ENCODE results near the gene LAPTM5.
"Not testable (repeated sequence)": the region's sequence is repeated elsewhere in the genome, so short reads cannot be mapped to it uniquely, and the experiment has no call there.

LAPTM5 gene

DNA sequence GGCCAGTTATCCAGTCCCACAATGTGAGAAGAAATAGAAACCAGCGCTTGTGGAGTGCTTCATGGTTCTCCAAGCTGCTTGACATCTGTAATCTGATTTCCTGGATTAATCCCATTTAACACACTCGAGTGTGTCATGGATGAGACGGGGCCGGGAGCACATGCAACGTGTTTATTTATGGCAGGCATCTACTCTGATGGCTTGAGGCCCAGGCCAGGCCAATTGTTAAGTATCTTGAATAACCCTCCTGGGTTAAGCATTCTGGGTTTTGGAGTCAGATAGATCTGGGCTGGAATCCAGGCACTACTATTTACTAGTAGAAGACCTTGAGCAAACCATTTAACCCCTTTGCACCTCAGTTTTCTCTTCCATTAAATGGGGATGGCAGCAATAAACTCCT lies 37.5 kb upstream of the LAPTM5 start:
- Histone ChIP-seq H3K4me1 (ENCODE audit: control insufficient read depth in 1 of 2, insufficient read depth in 2 of 2, low read length in 2 of 2) (peaks cover 6 to 14% of the 10 kb centered on the region in 2 donors), H3K27me3 (ENCODE audit: control insufficient read depth in 1 of 2, insufficient read depth in 2 of 2, low read length in 2 of 2) (peaks cover 0 to 5% of the 10 kb centered on the region in 2 donors), H3K4me3 (ENCODE audit: low read depth in 1 of 2, low read length in 2 of 2) (no peak overlapping the region), H3K9ac (ENCODE audit: low read depth in 1 of 2, low read length in 2 of 2) (no peak overlapping the region), H3K36me3 (ENCODE audit: control insufficient read depth in 1 of 2, insufficient read depth in 2 of 2, low read length in 2 of 2) (no peaks in the 10 kb centered on the region), H3K9me3 (ENCODE audit: control insufficient read depth in 1 of 2, low read length in 2 of 2) (no peaks in the 10 kb centered on the region), H3K27ac (ENCODE audit: low read depth, low read length) (no peak overlapping the region)

DNA sequence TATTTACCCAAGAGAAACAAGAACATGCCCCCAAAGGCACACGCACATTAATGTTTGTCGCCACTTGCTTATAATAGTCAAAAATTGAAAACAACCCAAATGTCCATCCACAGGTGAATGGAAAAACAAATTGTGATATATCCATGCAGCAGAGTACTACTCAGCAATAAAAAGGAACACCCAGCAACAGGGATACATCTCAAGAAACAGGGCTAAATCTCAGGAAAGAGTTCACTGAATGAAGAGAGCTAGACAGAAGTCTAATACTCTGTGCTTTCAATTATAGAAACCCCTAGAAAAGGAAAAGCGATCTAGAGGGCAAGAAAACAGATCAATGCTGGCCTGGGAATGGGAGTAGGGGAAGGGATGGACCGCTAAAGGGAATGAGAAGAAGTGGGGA lies 36.7 kb upstream of the LAPTM5 start:
- H3K9me3 ChIP-seq (ENCODE audit: control insufficient read depth in 1 of 2, low read length in 2 of 2): no peaks in the 10 kb centered on the region
- peaks cover 0 to 5% of the 10 kb centered on the region in 2 donors for H3K27me3 ChIP-seq (ENCODE audit: control insufficient read depth in 1 of 2, insufficient read depth in 2 of 2, low read length in 2 of 2)
- H3K9ac ChIP-seq (ENCODE audit: low read depth in 1 of 2, low read length in 2 of 2): no peak overlapping the region
- H3K36me3 ChIP-seq (ENCODE audit: control insufficient read depth in 1 of 2, insufficient read depth in 2 of 2, low read length in 2 of 2): no peaks in the 10 kb centered on the region
- H3K4me3 ChIP-seq (ENCODE audit: low read depth in 1 of 2, low read length in 2 of 2): no peak overlapping the region
- no peak overlapping the region for H3K27ac ChIP-seq (ENCODE audit: low read depth, low read length)
- H3K4me1 ChIP-seq (ENCODE audit: control insufficient read depth in 1 of 2, insufficient read depth in 2 of 2, low read length in 2 of 2): peaks cover 6 to 12% of the 10 kb centered on the region in 2 donors

DNA sequence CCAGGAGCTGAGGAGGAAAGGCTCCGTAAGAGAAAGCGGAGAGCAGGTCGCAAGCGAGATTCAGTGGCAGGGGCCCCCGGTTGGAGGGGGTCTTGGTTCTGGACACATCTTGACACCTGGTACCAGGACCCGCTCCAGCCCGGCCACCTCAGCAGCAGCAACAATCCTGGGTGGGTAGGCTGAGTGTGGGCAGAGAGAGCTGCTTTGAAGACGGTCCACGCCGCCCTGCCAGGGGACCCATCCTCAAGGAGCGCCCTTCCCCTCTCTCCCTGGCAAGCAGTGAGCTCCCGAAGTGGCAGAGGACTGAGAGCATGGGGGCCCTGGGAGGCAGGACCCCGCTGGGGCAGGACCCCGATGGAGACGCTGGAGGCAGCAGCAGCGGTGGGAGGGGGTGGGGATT lies 35.6 kb upstream of the LAPTM5 start:
- peaks cover 0 to 5% of the 10 kb centered on the region in 2 donors for H3K27me3 ChIP-seq (ENCODE audit: control insufficient read depth in 1 of 2, insufficient read depth in 2 of 2, low read length in 2 of 2)
- no peak overlapping the region for H3K9ac ChIP-seq (ENCODE audit: low read depth in 1 of 2, low read length in 2 of 2)
- no peaks in the 10 kb centered on the region for H3K36me3 ChIP-seq (ENCODE audit: control insufficient read depth in 1 of 2, insufficient read depth in 2 of 2, low read length in 2 of 2)
- H3K9me3 ChIP-seq (ENCODE audit: control insufficient read depth in 1 of 2, low read length in 2 of 2): no peaks in the 10 kb centered on the region
- no peak overlapping the region for H3K4me3 ChIP-seq (ENCODE audit: low read depth in 1 of 2, low read length in 2 of 2)
- H3K4me1 ChIP-seq (ENCODE audit: control insufficient read depth in 1 of 2, insufficient read depth in 2 of 2, low read length in 2 of 2): peaks cover 5 to 6% of the 10 kb centered on the region in 2 donors
- H3K27ac ChIP-seq (ENCODE audit: low read depth, low read length): no peak overlapping the region

DNA sequence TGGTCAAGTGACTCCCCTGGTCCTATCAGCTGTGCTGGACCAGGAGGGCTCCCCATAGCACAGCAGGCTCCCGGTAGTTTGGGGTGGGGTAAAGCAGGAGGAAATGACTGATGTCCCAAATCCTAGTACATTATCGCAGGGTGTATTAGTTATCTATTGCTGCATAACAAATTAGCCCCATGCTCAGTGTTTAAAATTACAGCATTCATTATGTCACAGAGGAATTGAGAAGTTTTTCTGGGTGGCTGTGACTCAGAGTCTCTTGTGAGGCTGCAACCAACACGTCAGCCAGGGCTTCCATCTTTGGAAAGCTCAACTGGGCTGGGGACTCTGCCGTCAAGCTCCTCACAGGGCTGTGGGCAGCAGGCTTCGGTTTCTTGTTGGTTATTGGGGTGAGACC lies 34.3 kb upstream of the LAPTM5 start:
- no peak overlapping the region for H3K9ac ChIP-seq (ENCODE audit: low read depth in 1 of 2, low read length in 2 of 2)
- H3K9me3 ChIP-seq (ENCODE audit: control insufficient read depth in 1 of 2, low read length in 2 of 2): no peaks in the 10 kb centered on the region
- no peaks in the 10 kb centered on the region for H3K36me3 ChIP-seq (ENCODE audit: control insufficient read depth in 1 of 2, insufficient read depth in 2 of 2, low read length in 2 of 2)
- H3K27ac ChIP-seq (ENCODE audit: low read depth, low read length): no peak overlapping the region
- peaks cover 0 to 5% of the 10 kb centered on the region in 2 donors for H3K27me3 ChIP-seq (ENCODE audit: control insufficient read depth in 1 of 2, insufficient read depth in 2 of 2, low read length in 2 of 2)
- H3K4me3 ChIP-seq (ENCODE audit: low read depth in 1 of 2, low read length in 2 of 2): no peak overlapping the region
- H3K4me1 ChIP-seq (ENCODE audit: control insufficient read depth in 1 of 2, insufficient read depth in 2 of 2, low read length in 2 of 2): no peaks in the 10 kb centered on the region

DNA sequence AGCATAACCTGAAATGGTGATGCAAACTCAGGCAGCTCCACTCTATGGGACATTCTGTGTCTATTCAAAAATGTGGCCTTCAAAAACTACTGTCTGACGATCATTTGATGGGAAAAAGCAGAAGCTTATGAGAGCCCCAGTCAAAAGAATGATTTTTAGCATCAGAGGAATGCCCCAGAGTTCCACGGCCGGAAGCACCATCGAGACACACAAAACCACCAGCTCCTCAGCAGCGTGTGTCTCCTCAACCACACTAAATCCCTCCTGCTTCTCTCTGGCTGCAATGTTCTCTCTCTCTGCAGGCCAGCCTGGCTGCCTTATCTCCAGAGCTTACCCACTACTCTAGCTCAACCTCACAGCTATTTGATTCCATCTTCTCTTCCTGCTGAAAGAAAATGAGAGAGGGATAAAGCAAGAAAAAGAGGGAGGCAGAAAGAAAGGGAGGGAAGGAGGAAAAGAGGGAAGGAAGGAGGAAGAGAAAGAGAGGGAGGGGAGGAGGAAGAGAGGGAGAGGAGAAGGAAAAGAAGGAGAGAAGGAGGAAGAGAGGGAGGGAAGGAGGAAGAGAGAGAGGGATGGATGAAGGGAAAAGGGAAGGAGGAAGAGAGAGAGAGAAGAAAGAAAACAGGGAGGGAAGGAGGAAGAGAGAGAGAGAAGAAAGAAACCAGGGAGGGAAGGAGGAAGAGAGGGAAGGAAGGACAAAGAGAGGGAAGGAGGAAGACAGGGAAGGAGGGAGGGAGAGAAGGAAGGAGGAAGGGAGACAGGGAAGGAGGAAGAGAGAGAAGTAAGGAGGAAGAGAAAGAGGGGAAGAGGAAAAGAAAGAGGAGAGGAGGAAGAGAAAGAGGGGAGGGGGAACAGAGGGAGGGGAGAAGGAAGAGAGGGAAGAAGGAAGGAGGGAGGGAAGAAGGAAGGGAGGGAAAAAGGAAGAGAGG lies 33.5 kb upstream of the LAPTM5 start:
- Histone ChIP-seq H3K4me1 (ENCODE audit: control insufficient read depth in 1 of 2, insufficient read depth in 2 of 2, low read length in 2 of 2) (no peaks in the 10 kb centered on the region), H3K9me3 (ENCODE audit: control insufficient read depth in 1 of 2, low read length in 2 of 2) (no peaks in the 10 kb centered on the region), H3K27ac (ENCODE audit: low read depth, low read length) (no peak overlapping the region), H3K36me3 (ENCODE audit: control insufficient read depth in 1 of 2, insufficient read depth in 2 of 2, low read length in 2 of 2) (no peaks in the 10 kb centered on the region), H3K9ac (ENCODE audit: low read depth in 1 of 2, low read length in 2 of 2) (no peak overlapping the region), H3K4me3 (ENCODE audit: low read depth in 1 of 2, low read length in 2 of 2) (no peak overlapping the region), H3K27me3 (ENCODE audit: control insufficient read depth in 1 of 2, insufficient read depth in 2 of 2, low read length in 2 of 2) (peaks cover 0 to 5% of the 10 kb centered on the region in 2 donors)

DNA sequence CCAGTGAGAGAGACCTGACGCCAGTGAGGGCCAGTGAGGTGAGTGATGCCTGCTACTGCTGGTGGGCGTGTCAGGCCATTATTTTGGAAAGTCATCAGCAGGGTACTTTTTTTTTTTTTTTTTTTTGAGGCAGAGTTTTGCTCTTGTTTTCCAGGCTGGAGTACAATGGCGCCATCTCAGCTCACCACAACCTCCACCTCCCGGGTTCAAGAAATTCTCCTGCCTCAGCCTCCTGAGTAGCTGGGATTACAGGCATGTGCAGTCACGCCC lies 32.6 kb upstream of the LAPTM5 start:
- not testable (repeated sequence) for H3K36me3 ChIP-seq (ENCODE audit: control insufficient read depth in 1 of 2, insufficient read depth in 2 of 2, low read length in 2 of 2); H3K9me3 ChIP-seq (ENCODE audit: control insufficient read depth in 1 of 2, low read length in 2 of 2); H3K9ac ChIP-seq (ENCODE audit: low read depth in 1 of 2, low read length in 2 of 2); H3K27ac ChIP-seq (ENCODE audit: low read depth, low read length); H3K4me1 ChIP-seq (ENCODE audit: control insufficient read depth in 1 of 2, insufficient read depth in 2 of 2, low read length in 2 of 2); H3K27me3 ChIP-seq (ENCODE audit: control insufficient read depth in 1 of 2, insufficient read depth in 2 of 2, low read length in 2 of 2); H3K4me3 ChIP-seq (ENCODE audit: low read depth in 1 of 2, low read length in 2 of 2)

DNA sequence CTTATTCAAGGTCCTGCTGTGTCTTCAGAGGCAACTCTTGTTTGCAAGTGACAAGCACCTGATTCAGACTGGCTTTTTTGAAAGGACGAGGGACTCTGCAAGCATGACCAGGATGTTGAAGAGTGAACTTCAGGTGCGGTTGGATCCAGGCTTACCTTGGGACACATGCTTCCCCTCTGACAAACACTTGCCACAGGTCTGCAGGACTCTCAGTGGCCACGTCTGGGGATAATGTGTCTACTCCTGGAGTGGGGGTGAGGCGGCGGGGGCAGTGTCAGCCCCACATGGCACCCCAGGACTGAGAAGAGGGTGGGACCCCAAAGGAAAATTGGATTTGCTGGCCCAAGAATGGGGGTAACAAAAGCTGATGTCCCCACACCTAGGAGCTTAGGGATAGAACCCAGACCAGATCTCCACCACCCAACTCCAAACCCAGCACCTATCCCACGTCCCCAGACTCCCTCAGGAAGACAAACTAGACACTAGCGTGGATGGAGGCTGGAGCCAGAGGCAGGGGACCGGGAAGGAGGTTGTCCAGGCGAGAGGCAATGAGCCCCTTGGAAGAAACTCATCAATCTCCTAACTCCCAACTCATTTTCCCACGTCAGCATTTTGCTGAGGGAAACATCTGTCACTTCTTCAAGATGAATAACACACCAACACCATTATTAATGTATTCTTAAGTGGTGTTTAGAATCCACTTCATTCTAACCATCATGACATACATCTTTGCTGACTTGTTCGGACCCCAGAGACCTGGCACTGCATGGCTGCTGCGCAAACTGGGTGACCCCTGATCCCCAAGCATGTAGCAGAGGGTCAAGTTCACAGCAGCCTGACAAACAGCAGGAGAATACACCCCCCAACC lies 32.0 kb upstream of the LAPTM5 start:
- no peaks in the 10 kb centered on the region for H3K36me3 ChIP-seq (ENCODE audit: control insufficient read depth in 1 of 2, insufficient read depth in 2 of 2, low read length in 2 of 2)
- H3K27ac ChIP-seq (ENCODE audit: low read depth, low read length): no peak overlapping the region
- H3K4me3 ChIP-seq (ENCODE audit: low read depth in 1 of 2, low read length in 2 of 2): no peak overlapping the region
- H3K27me3 ChIP-seq (ENCODE audit: control insufficient read depth in 1 of 2, insufficient read depth in 2 of 2, low read length in 2 of 2): peaks cover 0 to 5% of the 10 kb centered on the region in 2 donors
- H3K9ac ChIP-seq (ENCODE audit: low read depth in 1 of 2, low read length in 2 of 2): no peak overlapping the region
- no peaks in the 10 kb centered on the region for H3K9me3 ChIP-seq (ENCODE audit: control insufficient read depth in 1 of 2, low read length in 2 of 2)
- H3K4me1 ChIP-seq (ENCODE audit: control insufficient read depth in 1 of 2, insufficient read depth in 2 of 2, low read length in 2 of 2): no peaks in the 10 kb centered on the region

DNA sequence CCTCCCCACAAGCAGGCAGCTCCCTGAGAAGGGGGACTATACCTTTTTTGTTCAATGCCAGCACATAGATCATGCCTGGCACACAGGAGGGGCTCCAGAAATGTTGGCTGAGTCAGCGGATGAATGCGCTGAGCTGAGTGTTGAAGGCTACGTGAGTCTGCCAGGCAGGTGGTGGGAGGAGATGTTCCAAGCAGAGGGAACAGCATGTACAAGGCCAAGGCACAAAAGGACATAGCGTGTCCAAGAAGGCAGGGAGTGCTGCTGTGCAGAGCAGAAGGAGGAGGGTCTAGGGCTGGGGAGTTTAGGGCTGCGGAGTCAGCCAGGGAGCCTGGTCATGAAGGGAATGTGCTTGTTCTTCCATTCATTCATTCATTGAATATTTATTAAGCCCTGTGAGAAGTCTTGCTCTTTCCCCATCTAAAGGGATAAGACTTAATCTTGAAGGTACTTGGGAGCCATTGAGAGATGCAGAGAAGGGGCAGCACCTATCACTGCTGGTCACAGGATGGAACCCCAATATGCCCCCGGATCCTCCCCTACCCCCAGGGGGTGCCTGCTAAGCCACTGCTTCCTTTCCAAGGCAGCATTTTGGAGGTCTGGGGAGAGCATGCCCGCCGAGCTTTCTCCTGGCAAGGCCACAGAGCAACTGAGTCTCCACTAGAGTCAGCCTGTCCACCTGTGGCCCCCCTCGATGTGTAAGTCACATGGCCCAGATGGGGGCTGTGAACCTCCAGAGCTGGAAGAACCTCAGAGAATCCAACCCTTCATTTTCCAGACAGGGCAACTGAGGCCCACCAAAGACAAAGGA lies 31.2 kb upstream of the LAPTM5 start:
- Histone ChIP-seq H3K36me3 (ENCODE audit: control insufficient read depth in 1 of 2, insufficient read depth in 2 of 2, low read length in 2 of 2) (no peaks in the 10 kb centered on the region), H3K27me3 (ENCODE audit: control insufficient read depth in 1 of 2, insufficient read depth in 2 of 2, low read length in 2 of 2) (peaks cover 0 to 5% of the 10 kb centered on the region in 2 donors), H3K4me1 (ENCODE audit: control insufficient read depth in 1 of 2, insufficient read depth in 2 of 2, low read length in 2 of 2) (no peaks in the 10 kb centered on the region), H3K9me3 (ENCODE audit: control insufficient read depth in 1 of 2, low read length in 2 of 2) (no peaks in the 10 kb centered on the region), H3K4me3 (ENCODE audit: low read depth in 1 of 2, low read length in 2 of 2) (no peak overlapping the region), H3K27ac (ENCODE audit: low read depth, low read length) (no peak overlapping the region), H3K9ac (ENCODE audit: low read depth in 1 of 2, low read length in 2 of 2) (no peak overlapping the region)

DNA sequence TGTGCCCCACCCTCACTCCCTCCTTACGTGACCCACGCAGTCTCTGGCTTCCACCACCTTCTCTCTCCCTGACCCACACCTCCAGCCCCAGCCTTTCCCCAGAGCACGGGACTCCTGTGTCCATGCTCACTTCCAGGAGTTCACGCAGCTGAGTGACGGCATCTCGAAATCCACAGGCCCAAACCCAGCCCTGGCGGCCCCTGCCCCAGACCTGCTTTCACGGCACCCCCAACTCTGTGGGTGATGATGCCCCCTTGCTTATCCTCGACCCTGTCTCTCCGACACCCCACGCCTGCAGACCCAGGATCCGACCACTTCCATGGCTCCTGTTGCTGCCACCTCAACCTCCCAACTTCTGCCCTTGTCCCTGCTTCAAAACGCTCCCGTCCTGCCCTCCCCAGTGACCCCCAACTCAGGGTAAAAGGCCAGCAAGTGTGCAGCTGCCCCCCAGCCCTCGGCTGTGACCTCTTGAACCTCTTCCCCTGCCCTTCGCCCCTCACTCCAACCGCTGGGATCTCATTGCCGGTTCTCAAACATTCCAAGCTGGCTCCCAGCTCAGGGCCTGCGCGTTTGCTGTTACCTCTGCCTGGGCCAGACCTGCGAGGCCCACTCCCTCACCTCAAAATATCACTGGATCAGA lies 30.4 kb upstream of the LAPTM5 start:
- Histone ChIP-seq H3K4me3 (ENCODE audit: low read depth in 1 of 2, low read length in 2 of 2) (no peak overlapping the region), H3K36me3 (ENCODE audit: control insufficient read depth in 1 of 2, insufficient read depth in 2 of 2, low read length in 2 of 2) (no peaks in the 10 kb centered on the region), H3K27ac (ENCODE audit: low read depth, low read length) (no peak overlapping the region)

More for the DNA sequence above, 30.4 kb upstream of the LAPTM5 start:
- Histone ChIP-seq H3K27me3 (ENCODE audit: control insufficient read depth in 1 of 2, insufficient read depth in 2 of 2, low read length in 2 of 2) (peaks cover 0 to 5% of the 10 kb centered on the region in 2 donors), H3K4me1 (ENCODE audit: control insufficient read depth in 1 of 2, insufficient read depth in 2 of 2, low read length in 2 of 2) (peaks cover 5 to 6% of the 10 kb centered on the region in 2 donors), H3K9me3 (ENCODE audit: control insufficient read depth in 1 of 2, low read length in 2 of 2) (no peaks in the 10 kb centered on the region), H3K9ac (ENCODE audit: low read depth in 1 of 2, low read length in 2 of 2) (no peak overlapping the region)
